Osteoblast (primary cell): Measurements from ENCODE around the gene ADK. TPM values are rescaled to one million over a fixed set of nuclear protein-coding genes. Genes with fewer than 3 reads are reported as not detected.
A peak's percentile ranks its signal among the peaks of the same experiment; 100 is the strongest.

ENCODE experiments used
- DNase-seq: peaks from one replicate; pipeline ENCODE4 v3.0.0; 2011; ENCODE audit warnings: low spot score, mixed read lengths; ENCODE audit not compliant: insufficient read length; ENCODE audit errors: missing footprints
- H2AFZ ChIP-seq: 2 replicates; pipeline ENCODE4 v1.6.0; 2011; ENCODE audit warnings: mild to moderate bottlenecking, low read length
- H3K27ac ChIP-seq: 2 replicates; pipeline ENCODE4 v1.5.1; 2011; ENCODE audit warnings: mild to moderate bottlenecking, low read depth, low read length, moderate library complexity
- H3K27me3 ChIP-seq: 2 replicates; pipeline ENCODE4 v1.6.0; 2012; ENCODE audit warnings: mild to moderate bottlenecking, control low read depth, inconsistent platforms, low read length, moderate library complexity; ENCODE audit not compliant: insufficient read depth
- H3K36me3 ChIP-seq: 2 replicates; pipeline ENCODE4 v1.5.1; 2011; ENCODE audit warnings: mild to moderate bottlenecking, low read length, control low read depth, moderate library complexity; ENCODE audit not compliant: insufficient read depth
- H3K4me1 ChIP-seq: 2 replicates; pipeline ENCODE4 v1.5.1; 2011; ENCODE audit warnings: mild to moderate bottlenecking, low read length, control low read depth, moderate library complexity; ENCODE audit not compliant: insufficient read depth
- H3K4me2 ChIP-seq: 2 replicates; pipeline ENCODE4 v1.6.0; 2011; ENCODE audit warnings: mild to moderate bottlenecking, low read length; ENCODE audit not compliant: insufficient read depth
- H3K4me3 ChIP-seq: fragments of 200-600 bp; sonication (generic); 3 replicates; pipeline ENCODE4 v1.5.1; 2012; ENCODE audit warnings: mild to moderate bottlenecking, low read length, inconsistent platforms; ENCODE audit not compliant: insufficient read depth
- H3K79me2 ChIP-seq: 2 replicates; pipeline ENCODE4 v1.6.0; 2012; ENCODE audit warnings: mild to moderate bottlenecking, low read length, control low read depth, inconsistent platforms; ENCODE audit not compliant: insufficient read depth
- H3K9me3 ChIP-seq: 2 replicates; pipeline ENCODE4 v1.5.1; 2011; ENCODE audit warnings: low read depth, low read length, control low read depth
- H4K20me1 ChIP-seq: 2 replicates; pipeline ENCODE4 v1.6.0; 2012; ENCODE audit warnings: mild to moderate bottlenecking, low read length, control low read depth; ENCODE audit not compliant: insufficient read depth
- CTCF ChIP-seq: IDR thresholded peaks from 2 replicates; pipeline ENCODE4 v1.5.1; 2011; ENCODE audit warnings: mild to moderate bottlenecking, low read depth, low read length, moderate library complexity; ENCODE audit errors: extremely low read depth
- total RNA-seq: library from RNA; depleted of rRNA; stranded (reverse); fragments of >200 nt; gene quantifications from 2 replicates; pipeline ENCODE4 v1.2.3, GENCODE V29; 2012

The ADK gene
- total RNA-seq, 1 donor: 34.0 TPM

DNA sequence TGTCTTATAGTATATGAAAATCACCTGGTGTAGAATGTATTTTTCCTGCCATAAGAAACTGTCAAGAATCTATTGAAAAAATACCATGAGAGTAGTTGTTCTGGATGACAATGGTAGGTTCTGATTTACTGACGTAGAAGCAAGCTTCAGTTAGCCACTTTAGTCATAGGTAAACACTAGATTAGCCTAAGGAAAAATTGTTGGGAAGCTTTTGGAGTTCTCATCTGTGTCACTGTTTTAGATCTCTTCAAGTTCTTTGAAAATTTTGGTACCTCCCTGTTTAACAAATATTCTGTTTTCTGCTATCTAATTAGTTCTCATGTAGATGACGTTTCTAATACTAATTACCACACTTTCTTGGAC is 131.8 kb downstream of the ADK start:
- Histone ChIP-seq H2AFZ (no peak overlapping the region), H3K4me1 (peaks cover 9% of the 10 kb centered on the region), H3K4me2 (peak overlapping the region; percentile 22), H3K27me3 (no peaks in the 10 kb centered on the region), H3K36me3 (no peaks in the 10 kb centered on the region), H4K20me1 (no peaks in the 10 kb centered on the region), H3K79me2 (peaks cover 34% of the 10 kb centered on the region), H3K9me3 (peaks cover 3% of the 10 kb centered on the region), H3K4me3 (no peak overlapping the region), H3K27ac (peak overlapping the region; percentile 59)
- TF ChIP-seq CTCF: no peak
- DNase-seq: peak; percentile 14

DNA sequence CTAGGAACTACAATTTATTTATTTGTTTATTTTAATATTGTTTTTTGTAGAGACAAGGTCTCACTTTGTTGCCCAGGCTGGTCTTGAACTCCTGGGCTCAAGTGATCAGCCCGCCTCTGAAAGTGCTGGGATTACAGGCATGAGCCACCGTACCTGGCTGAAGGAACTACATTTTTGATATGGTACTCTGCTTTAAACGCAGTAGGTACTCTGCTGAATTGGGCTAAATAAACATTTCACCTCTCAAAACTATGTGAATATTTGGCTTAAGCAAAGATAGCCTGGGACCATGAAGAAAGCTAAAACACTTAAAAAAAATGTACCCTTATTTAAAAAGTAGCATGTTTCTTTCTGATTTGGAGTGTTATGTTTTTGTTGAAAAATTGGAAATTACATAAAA is 138.2 kb downstream of the ADK start:
- no peak for TF ChIP-seq CTCF
- Histone ChIP-seq H3K4me3 (no peak overlapping the region), H3K27me3 (no peaks in the 10 kb centered on the region), H2AFZ (no peak overlapping the region), H3K36me3 (no peaks in the 10 kb centered on the region), H3K9me3 (peaks cover 3% of the 10 kb centered on the region), H3K27ac (peak overlapping the region; percentile 78), H4K20me1 (no peaks in the 10 kb centered on the region), H3K79me2 (peaks cover 25% of the 10 kb centered on the region), H3K4me2 (peak overlapping the region; percentile 74), H3K4me1 (peaks cover 38% of the 10 kb centered on the region)
- no peak for DNase-seq

GRCh38 chr10:74289951-74290350 is 138.9 kb downstream of the ADK start:
- H2AFZ ChIP-seq: peak overlapping the region; percentile 90
- no peaks in the 10 kb centered on the region for H3K27me3 ChIP-seq
- H3K27ac ChIP-seq: peak overlapping the region; percentile 78
- H3K79me2 ChIP-seq: peaks cover 24% of the 10 kb centered on the region
- no peak for TF ChIP-seq CTCF
- H3K36me3 ChIP-seq: no peaks in the 10 kb centered on the region
- H3K4me3 ChIP-seq: peak overlapping the region; percentile 47
- H3K9me3 ChIP-seq: no peaks in the 10 kb centered on the region
- DNase-seq: no peak
- peaks cover 41% of the 10 kb centered on the region for H3K4me1 ChIP-seq
- peak overlapping the region; percentile 74 for H3K4me2 ChIP-seq
- H4K20me1 ChIP-seq: no peaks in the 10 kb centered on the region

DNA sequence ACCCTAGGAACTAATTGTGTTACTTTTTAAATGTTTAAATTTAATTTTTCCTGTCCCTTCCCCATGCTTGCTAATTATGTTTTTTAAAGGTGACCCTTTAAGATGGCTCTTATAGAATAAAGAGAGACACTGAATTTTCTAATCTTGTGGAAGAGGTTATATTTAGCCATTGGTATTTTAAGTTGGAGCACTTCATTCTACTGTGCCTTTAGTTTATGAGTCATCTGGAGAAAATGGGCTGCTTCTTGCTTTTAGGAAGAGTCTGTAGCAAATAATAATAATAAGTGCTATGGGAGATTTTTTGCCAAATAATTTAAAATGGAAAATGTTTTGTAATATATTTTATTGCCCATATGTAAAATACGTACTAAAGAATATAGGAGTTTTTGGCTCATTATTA is 139.7 kb downstream of the ADK start:
- Histone ChIP-seq H3K27me3 (no peaks in the 10 kb centered on the region), H3K4me3 (no peak overlapping the region), H3K36me3 (no peaks in the 10 kb centered on the region), H2AFZ (no peak overlapping the region), H3K4me2 (peak overlapping the region; percentile 74), H3K4me1 (peaks cover 41% of the 10 kb centered on the region), H3K9me3 (no peaks in the 10 kb centered on the region), H4K20me1 (no peaks in the 10 kb centered on the region), H3K27ac (peak overlapping the region; percentile 78), H3K79me2 (peaks cover 21% of the 10 kb centered on the region)
- TF ChIP-seq CTCF: no peak
- peak; percentile 52 for DNase-seq
